H9 (cell line): ENCODE results near the gene ACAP2. TPM values are rescaled to one million over a fixed set of nuclear protein-coding genes. Genes with fewer than 3 reads are reported as not detected.
A peak's percentile ranks its signal among the peaks of the same experiment; 100 is the strongest.

Source experiments
- DNase-seq: peaks from one replicate; pipeline ENCODE4 v3.0.0-alpha.2; 2017
- H2AFZ ChIP-seq: one replicate; pipeline ENCODE4 v1.6.1; 2013; ENCODE audit warnings: mild to moderate bottlenecking, low read length, control low read depth, moderate library complexity
- H2AK5ac ChIP-seq: 2 replicates; pipeline ENCODE4 v1.6.1; 2013; ENCODE audit warnings: low read length, control low read depth, mixed read lengths; ENCODE audit not compliant: insufficient read length
- H2BK120ac ChIP-seq: one replicate; pipeline ENCODE4 v1.6.1; 2013; ENCODE audit warnings: low read depth, mild to moderate bottlenecking, low read length, control low read depth, inconsistent platforms; ENCODE audit not compliant: poor library complexity, severe bottlenecking
- H2BK12ac ChIP-seq: 2 replicates; pipeline ENCODE4 v1.6.1; 2013; ENCODE audit warnings: low read length, control low read depth, mixed read lengths, low read depth; ENCODE audit not compliant: insufficient read length
- H2BK15ac ChIP-seq: 2 replicates; pipeline ENCODE4 v1.6.1; 2013; ENCODE audit warnings: low read depth, low read length, control low read depth
- H2BK20ac ChIP-seq: one replicate; pipeline ENCODE4 v1.6.1; 2013; ENCODE audit warnings: low read depth, mild to moderate bottlenecking, low read length, control low read depth, inconsistent platforms; ENCODE audit not compliant: poor library complexity, severe bottlenecking
- H2BK5ac ChIP-seq: 2 replicates; pipeline ENCODE4 v1.6.1; 2013; ENCODE audit warnings: low read length, control low read depth, mixed read lengths; ENCODE audit not compliant: insufficient read length
- H3K14ac ChIP-seq: 2 replicates; pipeline ENCODE4 v1.6.1; 2013; ENCODE audit warnings: low read length, control low read depth; ENCODE audit not compliant: insufficient read depth
- H3K18ac ChIP-seq: 2 replicates; pipeline ENCODE4 v1.6.1; 2013; ENCODE audit warnings: low read depth, mild to moderate bottlenecking, mixed read lengths, low read length, control low read depth; ENCODE audit not compliant: insufficient read length
- H3K23ac ChIP-seq: 2 replicates; pipeline ENCODE4 v1.6.1; 2013; ENCODE audit warnings: low read length, control low read depth, mixed read lengths, low read depth; ENCODE audit not compliant: insufficient read length
- H3K23me2 ChIP-seq: 2 replicates; pipeline ENCODE4 v1.6.1; 2013; ENCODE audit warnings: low read depth, mild to moderate bottlenecking, mixed read lengths, low read length, control low read depth; ENCODE audit not compliant: insufficient read length, poor library complexity, severe bottlenecking
- H3K27ac ChIP-seq: 2 replicates; pipeline ENCODE4 v1.5.1; 2013; ENCODE audit warnings: low read length, control low read depth, mixed read lengths, low read depth; ENCODE audit not compliant: insufficient read length
- H3K27me3 ChIP-seq: 2 replicates; pipeline ENCODE4 v1.6.1; 2013; ENCODE audit warnings: low read length, control low read depth, inconsistent platforms; ENCODE audit not compliant: insufficient read depth
- H3K4ac ChIP-seq: 2 replicates; pipeline ENCODE4 v1.6.1; 2013; ENCODE audit warnings: low read depth, mild to moderate bottlenecking, control low read depth, inconsistent platforms, low read length, moderate library complexity
- H3K4me1 ChIP-seq: 2 replicates; pipeline ENCODE4 v1.6.1; 2013; ENCODE audit warnings: low read length, control low read depth, inconsistent platforms; ENCODE audit not compliant: insufficient read depth
- H3K4me2 ChIP-seq: 2 replicates; pipeline ENCODE4 v1.6.1; 2013; ENCODE audit warnings: low read length, control low read depth, mixed read lengths; ENCODE audit not compliant: insufficient read length, insufficient read depth
- H3K56ac ChIP-seq: 2 replicates; pipeline ENCODE4 v1.6.1; 2013; ENCODE audit warnings: low read depth, mild to moderate bottlenecking, mixed read lengths, low read length, control low read depth; ENCODE audit not compliant: insufficient read length
- H3K79me1 ChIP-seq: 2 replicates; pipeline ENCODE4 v1.6.1; 2013; ENCODE audit warnings: low read depth, mild to moderate bottlenecking, moderate library complexity, low read length, control low read depth, inconsistent platforms; ENCODE audit not compliant: insufficient read depth, poor library complexity, severe bottlenecking
- H3K79me2 ChIP-seq: 2 replicates; pipeline ENCODE4 v1.6.1; 2013; ENCODE audit warnings: low read length, control low read depth, inconsistent platforms; ENCODE audit not compliant: insufficient read depth
- H3K9ac ChIP-seq: 2 replicates; pipeline ENCODE4 v1.6.1; 2013; ENCODE audit warnings: low read length, control low read depth, mixed read lengths; ENCODE audit not compliant: insufficient read length; ENCODE audit errors: extremely low read depth
- H3K9me3 ChIP-seq: one replicate; pipeline ENCODE4 v1.6.1; 2013; ENCODE audit warnings: low read depth, low read length, inconsistent platforms; ENCODE audit not compliant: control insufficient read depth
- H3T11ph ChIP-seq: one replicate; pipeline ENCODE4 v1.6.1; 2013; ENCODE audit warnings: mild to moderate bottlenecking, low read length, control low read depth, inconsistent platforms
- H4K20me1 ChIP-seq: one replicate; pipeline ENCODE4 v1.6.1; 2013; ENCODE audit not compliant: control insufficient read depth, insufficient read length, insufficient read depth
- H4K5ac ChIP-seq: 2 replicates; pipeline ENCODE4 v1.6.1; 2013; ENCODE audit warnings: low read depth, mild to moderate bottlenecking, mixed read lengths, low read length, control low read depth; ENCODE audit not compliant: insufficient read length
- H4K8ac ChIP-seq: replicated peaks from 2 replicates; pipeline ENCODE4 v1.6.1; 2013; ENCODE audit warnings: low read length, control low read depth, mixed read lengths, low read depth; ENCODE audit not compliant: insufficient read length
- H4K91ac ChIP-seq: 2 replicates; pipeline ENCODE4 v1.6.1; 2013; ENCODE audit warnings: low read depth, mild to moderate bottlenecking, moderate library complexity, mixed read lengths, low read length, control low read depth; ENCODE audit not compliant: insufficient read length
- H3K27ac Mint-ChIP-seq, 3 experiments: 2 replicates in 2 of 3; 3 replicates in 1 of 3; pipeline ENCODE4 v1.8.0; 2020 to 2021; ENCODE audit warnings: mixed read lengths in 3 of 3, mild to moderate bottlenecking in 1 of 3, moderate library complexity in 1 of 3
- H3K27me3 Mint-ChIP-seq: 2 replicates; pipeline ENCODE4 v1.8.0; 2021; ENCODE audit warnings: low read depth, mild to moderate bottlenecking, moderate library complexity, mixed read lengths
- H3K36me3 Mint-ChIP-seq, 3 experiments: 2 replicates in 2 of 3; 3 replicates in 1 of 3; pipeline ENCODE4 v1.8.0; 2020 to 2021; ENCODE audit warnings: low read depth in 3 of 3, mixed read lengths in 3 of 3; ENCODE audit not compliant: insufficient read depth in 1 of 3
- H3K4me1 Mint-ChIP-seq, 2 experiments: 2 replicates each; pipeline ENCODE4 v1.8.0; 2020; ENCODE audit warnings: mixed read lengths in 2 of 2
- H3K4me3 Mint-ChIP-seq, 2 experiments: 2 replicates in 1 of 2; 3 replicates in 1 of 2; pipeline ENCODE4 v1.8.0; 2020 to 2021; ENCODE audit warnings: mild to moderate bottlenecking in 2 of 2, mixed read lengths in 2 of 2, moderate library complexity in 1 of 2
- H3K9me3 Mint-ChIP-seq, 2 experiments: 2 replicates in 1 of 2; 3 replicates in 1 of 2; pipeline ENCODE4 v1.8.0; 2020; ENCODE audit warnings: mild to moderate bottlenecking in 2 of 2, mixed read lengths in 2 of 2, moderate library complexity in 1 of 2
- CTCF ChIP-seq: fragments of 200-600 bp; sonication (generic); conservative IDR thresholded peaks from 3 replicates; pipeline ENCODE4 v1.8.0; 2021; ENCODE audit warnings: antibody characterized with exemption, mild to moderate bottlenecking
- WGBS: extraction: QIAGEN DNeasy Blood & Tissue Kit; methylation state at CpG from one replicate; pipeline ENCODE4 v1.1.7; 2013; ENCODE audit warnings: missing lambda C conversion rate, low lambda C conversion rate, mixed read lengths; ENCODE audit not compliant: insufficient read length; ENCODE audit errors: extremely low coverage; 5-methylcytosine and 5-hydroxymethylcytosine counted together
- total RNA-seq: library from RNA; stranded (reverse); gene quantifications from 2 replicates; pipeline ENCODE4 v1.2.1, GENCODE V29; 2021

The ACAP2 gene
- total RNA-seq, 1 experiment from 2014 or later: 30.8 TPM

- H3K4me1 ChIP-seq: peaks cover 6% of the 10 kb centered on the region
- H3K27ac ChIP-seq: no peak overlapping the region
- no peaks in the 10 kb centered on the region for H3K27me3 ChIP-seq
- no peak overlapping the region for H3T11ph ChIP-seq
- H2BK5ac ChIP-seq: no peak overlapping the region
- no peak overlapping the region for H2AFZ ChIP-seq
- no peak overlapping the region for H4K8ac ChIP-seq
- DNase-seq: no peak
- H2BK120ac ChIP-seq: no peak overlapping the region
- no peak overlapping the region for H2AK5ac ChIP-seq
- H4K91ac ChIP-seq: no peak overlapping the region
- H4K5ac ChIP-seq: no peak overlapping the region
- no peak overlapping the region for H3K4me2 ChIP-seq
- no peak overlapping the region for H3K14ac ChIP-seq
- no CpG with 5 or more reads among the region's 14 CpGs for WGBS
- H3K9ac ChIP-seq: no peak overlapping the region
- Mint-ChIP-seq H3K36me3 (peaks cover 2 to 8% (median 2%) of the 10 kb centered on the region in 3 experiments; a peak in 4 of 7 replicates), H3K27ac (peak overlapping the region in 1 of 3 experiments; percentile 79; a peak in 1 of 7 replicates), H3K4me3 (peak overlapping the region; percentile 39 to 59), H3K27me3 (no peaks in the 10 kb centered on the region; the same call in 1 of the 2 replicates), H3K4me1 (peaks cover 34 to 49% of the 10 kb centered on the region in 2 experiments), H3K9me3 (no peaks in the 10 kb centered on the region)
- H3K4ac ChIP-seq: no peak overlapping the region
- H3K9me3 ChIP-seq: no peaks in the 10 kb centered on the region
- H4K20me1 ChIP-seq: no peaks in the 10 kb centered on the region
- H3K79me2 ChIP-seq: peaks cover 10% of the 10 kb centered on the region; the same call in 1 of the 2 replicates
- no peak overlapping the region for H2BK12ac ChIP-seq
- no peak overlapping the region for H3K18ac ChIP-seq
- no peak overlapping the region for H2BK15ac ChIP-seq
- no peak for TF ChIP-seq CTCF
- peaks cover 9% of the 10 kb centered on the region for H3K23me2 ChIP-seq
- H2BK20ac ChIP-seq: no peak overlapping the region
- no peaks in the 10 kb centered on the region for H3K79me1 ChIP-seq
- no peak overlapping the region for H3K56ac ChIP-seq
- H3K23ac ChIP-seq: no peak overlapping the region
These were observed 184.2 kb downstream of the ACAP2 start for GRCh38 chr3:195258449-195259153.
